ENCODE results near the gene NSUN2. TPM values are rescaled to one million over a fixed set of nuclear protein-coding genes. Genes with fewer than 3 reads are reported as not detected.
A peak's percentile ranks its signal among the peaks of the same experiment; 100 is the strongest.
"Not testable (repeated sequence)": the region's sequence is repeated elsewhere in the genome, so short reads cannot be mapped to it uniquely, and the experiment has no call there.

Gene NSUN2
- total RNA-seq, 1 experiment from 2014 or later: 124 TPM

DNA sequence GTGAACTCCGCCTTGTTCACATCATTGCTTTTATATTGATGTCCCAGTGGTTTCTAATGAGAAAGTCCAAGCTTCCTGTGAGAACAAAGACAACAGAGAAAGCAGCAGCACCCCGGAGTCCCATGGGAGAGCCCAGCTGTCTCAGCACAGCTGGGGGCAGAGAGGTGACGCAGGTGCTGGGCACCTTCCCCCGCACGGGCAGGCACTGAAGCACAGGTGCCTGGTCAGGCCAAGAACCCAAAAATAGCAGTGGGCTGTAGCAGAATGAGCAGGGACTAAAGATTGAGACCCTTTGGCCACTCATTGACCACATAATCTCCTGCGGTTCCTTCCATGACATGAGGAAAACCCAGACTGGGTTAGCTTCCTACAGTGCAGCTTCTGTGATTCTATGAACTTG is 19.2 kb upstream of the NSUN2 start:
- in situ Hi-C loops (cut with HindIII; ENCODE audit: low pct_unique_long_range_greater_than_20kb, low sequenced_read_pairs): no loop called here
- DNase-seq (ENCODE audit: low read depth, low spot score): no peak

DNA sequence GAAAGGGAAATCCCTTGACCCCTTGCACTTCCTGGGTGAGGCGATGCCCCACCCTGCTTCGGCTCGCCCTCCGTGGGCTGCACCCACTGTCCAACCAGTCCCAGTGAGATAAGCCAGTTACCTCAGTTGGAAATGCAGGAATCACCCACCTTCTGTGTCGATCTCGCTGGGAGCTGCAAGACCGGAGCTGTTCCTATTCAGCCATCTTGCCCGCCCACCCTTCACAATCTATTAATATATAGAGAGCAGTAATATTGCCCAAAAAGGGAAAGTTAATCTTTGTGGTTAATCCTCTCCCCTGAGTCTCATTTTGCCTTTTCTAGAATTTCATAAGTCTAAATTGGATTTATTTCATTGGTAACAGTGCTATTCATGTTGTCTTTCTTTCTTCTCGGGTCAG is 16.8 kb upstream of the NSUN2 start:
- no peak for DNase-seq (ENCODE audit: low read depth, low spot score)
- in situ Hi-C loops (cut with HindIII; ENCODE audit: low pct_unique_long_range_greater_than_20kb, low sequenced_read_pairs): no loop called here

DNA sequence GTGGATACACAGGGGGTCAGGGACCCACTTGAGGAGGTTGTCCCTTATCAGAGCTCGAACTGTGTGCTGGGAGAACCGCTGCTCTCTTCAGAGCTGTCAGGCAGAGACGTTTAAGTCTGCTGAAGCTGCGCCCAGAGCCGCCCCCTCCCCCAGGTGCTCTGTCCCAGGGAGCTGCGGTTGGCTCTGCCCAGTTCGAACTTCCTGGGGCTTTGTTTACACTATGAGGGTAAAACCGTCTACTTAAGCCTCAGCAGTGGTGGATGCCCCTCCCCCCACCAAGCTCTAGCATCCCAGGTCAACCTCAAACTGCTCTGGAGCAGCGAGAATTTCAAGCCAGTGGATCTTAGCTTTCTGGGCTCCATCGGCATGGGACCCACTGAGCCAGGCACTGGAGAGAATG is 16.3 kb upstream of the NSUN2 start:
- in situ Hi-C loops (cut with HindIII; ENCODE audit: low pct_unique_long_range_greater_than_20kb, low sequenced_read_pairs): no loop called here
- DNase-seq (ENCODE audit: low read depth, low spot score): no peak

DNA sequence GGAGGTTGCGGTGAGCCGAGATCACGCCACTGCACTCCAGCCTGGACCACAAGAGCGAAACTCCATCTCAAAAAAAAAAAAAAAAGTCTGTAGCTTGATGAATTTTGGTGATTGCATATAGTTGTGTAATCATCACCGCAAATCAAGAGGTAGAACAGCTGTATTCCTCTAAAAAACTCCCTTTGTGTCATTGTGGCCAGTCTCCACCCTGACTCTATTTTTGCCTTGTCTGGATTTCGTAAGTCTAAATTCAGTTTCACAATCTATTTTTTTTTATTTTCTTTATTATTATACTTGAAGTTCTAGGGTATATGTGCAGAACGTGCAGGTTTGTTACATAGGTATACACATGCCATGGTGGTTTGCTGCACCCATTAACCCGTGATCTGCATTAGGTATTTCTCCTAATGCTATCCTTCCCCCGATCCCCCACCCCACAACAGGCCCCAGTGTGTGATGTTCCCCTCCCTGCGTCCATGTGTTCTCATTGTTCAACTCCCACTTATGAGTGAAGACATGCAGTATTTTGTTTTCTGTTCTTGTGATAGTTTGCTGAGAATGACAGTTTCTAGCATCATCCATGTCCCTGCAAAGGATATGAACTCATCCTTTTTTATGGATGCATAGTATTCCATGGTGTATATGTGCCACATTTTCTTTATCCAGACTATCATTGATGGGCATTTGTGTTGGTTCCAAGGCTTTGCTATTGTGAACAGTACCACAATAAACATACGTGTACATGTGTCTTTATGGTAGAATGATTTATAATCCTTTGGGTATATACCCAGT is 12.9 kb upstream of the NSUN2 start:
- DNase-seq (ENCODE audit: low read depth, low spot score); in situ Hi-C loops (cut with HindIII; ENCODE audit: low pct_unique_long_range_greater_than_20kb, low sequenced_read_pairs): not testable (repeated sequence)

DNA sequence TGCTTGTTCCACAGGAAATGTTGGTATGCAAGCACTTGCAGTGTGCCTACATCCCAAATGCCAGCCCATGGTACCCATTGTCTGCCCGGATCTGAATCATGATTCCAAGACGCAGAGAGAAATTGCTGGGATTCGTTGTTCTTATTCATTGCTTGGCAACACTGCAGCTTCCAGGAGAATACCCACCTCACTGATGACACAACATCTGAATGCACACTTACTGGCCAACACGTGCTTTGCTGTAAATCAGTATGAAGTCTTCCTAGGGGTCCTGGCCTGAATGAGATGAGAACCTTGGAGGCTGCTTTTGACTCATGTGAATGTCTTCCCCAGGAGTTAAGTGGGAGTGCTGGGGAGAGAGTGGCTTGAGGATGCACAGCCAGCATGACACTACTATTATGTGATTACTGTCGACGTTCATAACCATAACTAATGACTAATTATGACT is 12.0 kb upstream of the NSUN2 start:
- in situ Hi-C loops (cut with HindIII; ENCODE audit: low pct_unique_long_range_greater_than_20kb, low sequenced_read_pairs): no loop called here
- no peak for DNase-seq (ENCODE audit: low read depth, low spot score)

DNA sequence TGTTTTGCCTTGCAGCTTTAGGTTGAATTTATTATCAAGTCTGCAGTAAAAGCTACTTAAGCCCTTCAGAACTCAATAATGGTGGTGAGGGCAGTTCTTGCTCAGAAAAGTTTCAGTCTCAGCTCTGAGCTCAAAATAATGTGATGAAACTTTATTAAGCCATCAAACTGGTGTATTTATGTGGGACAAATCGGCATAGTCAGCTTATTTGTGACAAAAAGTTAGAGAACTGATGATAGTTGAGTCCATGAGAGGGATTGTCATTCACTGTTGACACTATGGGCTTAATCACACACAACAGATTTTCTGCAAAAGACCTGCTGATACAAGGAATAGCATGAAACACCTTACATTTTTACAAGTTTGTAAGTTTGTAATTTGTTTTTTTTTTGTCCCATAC is 9.8 kb upstream of the NSUN2 start:
- in situ Hi-C loops (cut with HindIII; ENCODE audit: low pct_unique_long_range_greater_than_20kb, low sequenced_read_pairs): no loop called here
- DNase-seq (ENCODE audit: low read depth, low spot score): no peak

DNA sequence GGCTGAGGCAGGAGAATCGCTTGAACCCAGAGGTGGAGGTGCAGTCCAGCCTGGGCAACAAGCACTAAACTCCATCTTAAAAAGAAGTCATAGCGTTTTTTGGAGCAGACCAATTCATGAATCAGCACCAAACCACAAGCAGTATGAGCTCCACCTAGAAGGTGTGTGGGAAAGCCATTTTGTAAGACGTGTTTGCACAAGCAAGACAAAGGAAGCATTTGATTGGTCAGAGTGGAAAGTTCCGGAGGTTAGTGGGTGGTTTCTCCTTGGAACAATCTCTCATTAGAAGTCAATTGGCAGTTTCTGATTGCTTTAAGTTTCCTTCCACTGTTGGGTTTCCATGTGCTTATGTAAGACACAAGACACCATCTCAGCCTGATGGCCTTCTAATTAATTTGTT is 5.4 kb upstream of the NSUN2 start:
- in situ Hi-C loops (cut with HindIII; ENCODE audit: low pct_unique_long_range_greater_than_20kb, low sequenced_read_pairs): no loop called here
- no peak for DNase-seq (ENCODE audit: low read depth, low spot score)

DNA sequence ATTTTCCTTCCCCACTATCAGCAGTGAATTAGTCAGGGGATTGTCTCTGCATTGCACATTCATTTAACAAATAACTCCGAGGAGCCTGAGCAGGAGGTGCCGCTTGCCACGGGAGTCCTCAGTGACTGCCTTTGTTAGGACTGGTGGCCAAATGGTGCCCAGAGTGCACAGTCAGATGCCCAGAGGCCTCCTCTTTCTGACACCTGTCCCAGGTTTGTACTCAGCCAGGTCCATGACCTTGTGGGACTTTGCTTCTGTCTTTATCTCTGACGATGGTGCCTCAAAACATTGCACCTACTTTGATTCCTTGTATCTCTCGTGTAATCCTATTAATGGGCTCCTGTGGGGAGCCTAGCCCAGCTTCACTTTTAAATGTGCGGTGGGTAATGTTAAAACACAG is 4.7 kb upstream of the NSUN2 start:
- no peak for DNase-seq (ENCODE audit: low read depth, low spot score)
- in situ Hi-C loops (cut with HindIII; ENCODE audit: low pct_unique_long_range_greater_than_20kb, low sequenced_read_pairs): no loop called here

DNA sequence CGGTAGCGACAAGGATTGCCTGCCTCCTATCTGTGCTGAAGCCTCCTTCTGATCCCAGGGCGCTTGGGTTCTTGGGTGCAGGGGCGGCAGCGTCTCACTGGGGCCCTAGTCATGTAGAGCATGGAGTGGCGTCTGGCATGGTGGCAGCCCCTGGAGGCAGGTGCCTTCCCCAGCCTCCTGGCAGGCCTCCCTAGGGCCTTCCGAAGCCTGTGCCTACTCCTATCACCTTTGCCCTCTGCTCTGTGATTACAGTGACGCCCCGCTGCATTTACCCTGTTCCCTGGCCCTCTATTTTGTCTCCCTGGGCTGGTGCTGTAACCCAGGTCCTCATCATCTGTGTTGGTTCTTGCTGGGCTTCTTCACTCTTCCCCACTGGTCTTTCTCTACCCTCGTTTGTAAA is 4.2 kb upstream of the NSUN2 start:
- DNase-seq (ENCODE audit: low read depth, low spot score): no peak
- in situ Hi-C loops (cut with HindIII; ENCODE audit: low pct_unique_long_range_greater_than_20kb, low sequenced_read_pairs): no loop called here

DNA sequence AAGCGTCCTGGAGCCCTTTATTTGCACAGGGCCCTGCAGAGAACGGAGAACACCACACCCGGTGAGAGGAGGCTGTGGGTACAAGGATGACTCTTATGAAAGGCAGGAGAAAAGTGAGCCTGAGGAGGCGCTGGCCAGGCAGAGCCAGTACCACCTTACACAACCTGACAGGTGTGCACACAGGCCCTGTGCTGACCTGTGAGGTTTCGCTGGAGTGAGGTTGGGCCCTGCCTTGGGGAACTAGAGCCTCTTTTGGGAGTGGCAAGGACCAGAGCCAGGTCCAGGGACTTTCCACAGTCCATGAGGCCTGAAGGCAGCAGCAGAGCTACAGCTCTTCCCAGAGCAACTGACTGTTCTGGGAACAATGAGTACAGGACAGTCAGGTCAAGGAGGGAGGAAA is 3.4 kb upstream of the NSUN2 start:
- in situ Hi-C loops (cut with HindIII; ENCODE audit: low pct_unique_long_range_greater_than_20kb, low sequenced_read_pairs): no loop called here
- no peak for DNase-seq (ENCODE audit: low read depth, low spot score)

DNA sequence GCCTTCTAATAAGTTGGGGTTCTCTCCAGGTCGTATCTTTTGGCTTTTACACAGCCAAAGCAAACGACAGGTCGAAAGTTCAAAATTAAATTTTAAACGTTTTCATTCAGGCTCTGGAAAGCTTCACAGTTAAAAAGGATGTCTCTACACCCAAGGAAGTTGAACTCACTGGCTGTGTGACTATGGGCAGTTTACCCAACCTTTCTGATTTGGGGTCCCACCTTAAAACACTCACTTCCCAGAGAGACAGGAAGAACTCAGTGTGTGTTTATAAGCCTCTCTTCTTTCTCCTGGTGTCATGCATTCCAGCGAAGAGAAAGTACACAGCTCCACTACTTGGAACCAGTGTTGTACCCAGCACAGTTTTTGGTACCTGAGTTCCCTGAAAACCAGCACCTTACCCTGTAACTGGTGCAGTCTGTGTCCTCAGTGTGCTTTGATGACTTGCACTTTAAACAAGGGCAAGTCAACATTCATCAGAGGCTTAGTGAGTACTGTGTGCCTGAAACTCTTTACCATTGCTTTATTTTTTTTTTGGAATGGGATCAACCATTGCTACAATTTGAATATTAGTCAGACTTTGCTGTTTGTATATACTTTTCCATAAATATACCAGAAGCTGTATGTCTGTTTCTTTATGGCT is 2.1 kb upstream of the NSUN2 start:
- DNase-seq (ENCODE audit: low read depth, low spot score): no peak
- in situ Hi-C loops (cut with HindIII; ENCODE audit: low pct_unique_long_range_greater_than_20kb, low sequenced_read_pairs): no loop called here

DNA sequence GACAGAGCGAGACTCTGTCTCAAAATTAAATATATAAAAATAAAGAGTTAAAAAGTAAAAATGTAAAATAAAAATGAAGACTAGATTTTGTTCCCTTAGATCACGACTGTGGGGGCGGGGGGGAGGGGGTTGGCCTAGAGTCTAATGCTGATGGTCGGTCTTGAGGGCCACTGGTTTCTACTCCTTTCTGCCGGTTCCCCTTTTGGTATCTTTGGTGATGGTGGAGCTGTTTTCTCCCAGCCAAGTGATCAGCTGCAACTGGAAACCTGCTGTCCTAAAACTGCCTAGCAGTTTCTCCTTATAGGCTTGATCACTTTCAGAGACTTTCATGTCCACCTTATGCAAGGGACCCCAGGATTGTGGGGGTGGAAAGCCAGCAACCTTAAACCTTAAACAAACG is 1.5 kb upstream of the NSUN2 start:
- no peak for DNase-seq (ENCODE audit: low read depth, low spot score)
- in situ Hi-C loops (cut with HindIII; ENCODE audit: low pct_unique_long_range_greater_than_20kb, low sequenced_read_pairs): no loop called here

DNA sequence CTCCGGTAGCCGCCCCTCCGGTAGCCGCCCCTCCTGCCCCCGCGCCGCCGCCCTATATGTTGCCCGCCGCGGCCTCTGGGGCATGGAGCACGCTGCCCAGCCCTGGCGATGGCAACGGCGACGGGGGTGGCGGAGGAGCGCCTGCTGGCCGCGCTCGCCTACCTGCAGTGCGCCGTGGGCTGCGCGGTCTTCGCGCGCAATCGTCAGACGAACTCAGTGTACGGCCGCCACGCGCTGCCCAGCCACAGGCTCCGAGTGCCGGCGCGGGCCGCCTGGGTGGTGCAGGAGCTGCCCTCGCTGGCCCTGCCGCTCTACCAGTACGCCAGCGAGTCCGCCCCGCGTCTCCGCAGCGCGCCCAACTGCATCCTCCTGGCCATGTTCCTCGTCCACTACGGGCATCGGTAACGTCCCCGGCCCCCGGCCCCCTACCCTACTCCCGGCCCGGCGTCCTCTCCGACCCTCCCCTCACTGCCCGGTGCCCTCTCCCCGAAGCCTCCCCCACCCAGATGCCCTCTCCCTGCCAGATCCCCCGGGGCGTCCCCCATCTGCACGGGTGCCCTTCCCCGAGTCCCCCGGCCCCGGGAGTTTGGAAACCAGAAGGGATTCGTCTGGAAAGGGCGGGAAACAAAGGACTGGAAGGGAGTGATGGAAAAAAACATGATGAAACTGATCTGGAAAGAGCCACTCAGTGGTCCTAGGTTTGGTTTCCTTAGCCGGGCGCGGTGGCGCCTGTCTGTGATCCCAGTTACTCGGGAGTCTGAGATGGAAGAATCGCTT is 813 bp upstream of the NSUN2 start:
- peak; percentile 10 for DNase-seq (ENCODE audit: low read depth, low spot score)
- in situ Hi-C loops (cut with HindIII; ENCODE audit: low pct_unique_long_range_greater_than_20kb, low sequenced_read_pairs): no loop called here

DNA sequence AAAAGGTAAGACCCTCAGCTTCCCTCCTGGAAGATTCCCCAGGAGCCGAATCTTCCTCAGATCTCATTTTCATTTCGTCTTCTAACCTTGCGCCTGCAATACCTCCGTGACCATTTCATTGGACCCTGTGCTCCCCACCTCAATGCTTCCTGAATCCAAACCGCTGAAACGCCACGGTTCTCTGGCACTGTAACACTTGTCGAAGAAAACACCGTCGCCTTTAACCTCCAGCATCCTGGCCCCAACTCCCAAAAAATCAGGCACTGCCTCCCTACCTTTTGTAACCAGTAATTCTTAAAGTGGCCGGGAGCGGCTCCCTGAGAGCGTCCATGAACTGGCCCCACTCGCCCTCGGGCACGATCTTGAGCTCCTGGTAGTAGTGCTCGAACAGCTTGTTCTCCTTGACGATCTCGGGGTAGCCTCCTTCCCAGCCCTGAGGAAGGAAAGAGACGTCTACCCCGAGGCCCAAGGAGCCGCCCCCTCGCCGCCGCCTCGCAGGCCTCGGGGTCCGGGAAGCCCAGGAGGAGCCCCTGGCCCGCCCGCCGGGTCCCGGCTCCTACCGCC is 438 bp downstream of the NSUN2 start:
- in situ Hi-C loops (cut with HindIII; ENCODE audit: low pct_unique_long_range_greater_than_20kb, low sequenced_read_pairs): no loop called here
- peak; percentile 63 for DNase-seq (ENCODE audit: low read depth, low spot score)

DNA sequence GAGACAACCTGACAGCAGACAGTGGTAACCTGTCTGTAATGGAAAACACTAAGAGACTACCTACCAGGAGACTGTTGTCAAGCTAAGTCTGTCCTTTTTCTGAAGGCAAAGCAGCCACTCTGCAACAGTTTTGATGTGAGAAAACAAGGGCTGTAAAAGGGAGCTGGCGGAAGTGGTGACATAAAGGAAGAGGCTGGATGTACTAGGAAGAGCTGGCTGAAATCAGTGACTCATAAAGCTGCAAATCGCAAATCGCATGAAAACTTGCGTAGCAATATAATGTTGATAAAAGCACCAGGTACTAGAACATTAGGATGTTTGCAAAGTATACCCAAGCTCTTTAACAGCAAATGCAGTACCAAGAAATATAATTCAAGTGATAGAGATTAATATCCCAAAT is 1.4 kb downstream of the NSUN2 start:
- DNase-seq (ENCODE audit: low read depth, low spot score): no peak
- in situ Hi-C loops (cut with HindIII; ENCODE audit: low pct_unique_long_range_greater_than_20kb, low sequenced_read_pairs): no loop called here

DNA sequence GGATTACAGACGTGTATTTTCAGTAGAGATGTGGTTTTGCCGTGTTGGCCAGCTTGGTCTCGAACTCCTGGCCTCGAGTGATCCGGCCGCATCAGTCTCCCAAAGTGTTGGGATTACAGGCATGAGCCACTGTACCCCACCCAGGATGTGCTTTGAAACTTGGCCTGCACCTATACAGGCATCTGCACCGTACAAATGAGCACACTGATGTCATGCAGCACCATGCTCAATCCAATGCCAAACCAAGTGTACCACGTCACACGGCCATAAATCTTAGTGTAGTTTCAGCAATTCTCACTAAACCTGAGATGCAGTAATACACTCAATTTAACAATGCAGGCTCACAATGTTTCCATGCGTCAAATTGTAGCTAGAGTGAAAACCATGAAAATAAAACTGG is 6.3 kb downstream of the NSUN2 start:
- in situ Hi-C loops (cut with HindIII; ENCODE audit: low pct_unique_long_range_greater_than_20kb, low sequenced_read_pairs): no loop called here
- no peak for DNase-seq (ENCODE audit: low read depth, low spot score)

DNA sequence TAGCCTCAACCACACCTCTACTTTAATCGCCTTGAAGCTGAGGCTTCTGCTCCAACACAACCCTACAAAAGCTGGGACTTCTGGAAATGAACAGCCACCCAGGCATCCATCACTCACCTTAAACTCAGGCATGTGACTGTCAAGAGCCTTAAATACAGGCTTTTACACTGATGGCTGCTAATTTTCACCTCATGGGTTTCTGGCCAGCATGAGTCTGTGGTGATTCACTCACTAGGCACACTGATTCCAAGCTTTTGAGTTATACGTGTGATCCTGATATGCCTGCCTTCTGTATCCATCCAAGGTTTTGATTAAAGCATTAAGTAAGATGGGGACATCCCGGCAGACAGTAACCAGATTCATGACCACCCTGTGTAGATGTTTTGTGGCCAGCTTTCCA is 8.9 kb downstream of the NSUN2 start:
- in situ Hi-C loops (cut with HindIII; ENCODE audit: low pct_unique_long_range_greater_than_20kb, low sequenced_read_pairs): no loop called here

DNA sequence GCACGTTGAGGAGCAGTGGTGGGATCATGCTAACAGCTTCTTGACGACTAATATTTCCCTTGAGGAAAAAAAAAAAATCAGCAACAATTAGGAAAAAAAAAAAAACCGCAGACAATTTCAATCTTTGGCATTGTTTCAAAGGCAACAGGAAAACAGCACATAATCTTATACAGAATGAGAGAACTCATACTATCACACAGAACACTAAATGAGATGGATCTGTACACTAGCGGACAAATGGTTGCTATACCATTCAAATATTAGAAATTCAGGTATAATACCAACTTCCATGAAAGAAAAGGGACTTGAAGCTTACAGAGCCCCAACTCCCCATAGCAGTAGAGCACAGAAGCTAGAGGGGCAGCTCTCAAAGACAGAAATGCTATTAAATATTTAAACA is 9.6 kb downstream of the NSUN2 start:
- no peak for DNase-seq (ENCODE audit: low read depth, low spot score)
- in situ Hi-C loops (cut with HindIII; ENCODE audit: low pct_unique_long_range_greater_than_20kb, low sequenced_read_pairs): no loop called here

More for the DNA sequence above, 8.9 kb downstream of the NSUN2 start:
- DNase-seq (ENCODE audit: low read depth, low spot score): no peak

All from SK-MEL-5 (cell line).